NCI-H226 (cell line): Measurements from ENCODE around the gene CCT6B.
"Not testable (repeated sequence)": the region's sequence is repeated elsewhere in the genome, so short reads cannot be mapped to it uniquely, and the experiment has no call there.

Experiments
- DNase-seq: peaks from one replicate; pipeline ENCODE4 v3.0.0-alpha.2; 2015

CCT6B gene, protein sequence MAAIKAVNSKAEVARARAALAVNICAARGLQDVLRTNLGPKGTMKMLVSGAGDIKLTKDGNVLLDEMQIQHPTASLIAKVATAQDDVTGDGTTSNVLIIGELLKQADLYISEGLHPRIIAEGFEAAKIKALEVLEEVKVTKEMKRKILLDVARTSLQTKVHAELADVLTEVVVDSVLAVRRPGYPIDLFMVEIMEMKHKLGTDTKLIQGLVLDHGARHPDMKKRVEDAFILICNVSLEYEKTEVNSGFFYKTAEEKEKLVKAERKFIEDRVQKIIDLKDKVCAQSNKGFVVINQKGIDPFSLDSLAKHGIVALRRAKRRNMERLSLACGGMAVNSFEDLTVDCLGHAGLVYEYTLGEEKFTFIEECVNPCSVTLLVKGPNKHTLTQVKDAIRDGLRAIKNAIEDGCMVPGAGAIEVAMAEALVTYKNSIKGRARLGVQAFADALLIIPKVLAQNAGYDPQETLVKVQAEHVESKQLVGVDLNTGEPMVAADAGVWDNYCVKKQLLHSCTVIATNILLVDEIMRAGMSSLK

DNA sequence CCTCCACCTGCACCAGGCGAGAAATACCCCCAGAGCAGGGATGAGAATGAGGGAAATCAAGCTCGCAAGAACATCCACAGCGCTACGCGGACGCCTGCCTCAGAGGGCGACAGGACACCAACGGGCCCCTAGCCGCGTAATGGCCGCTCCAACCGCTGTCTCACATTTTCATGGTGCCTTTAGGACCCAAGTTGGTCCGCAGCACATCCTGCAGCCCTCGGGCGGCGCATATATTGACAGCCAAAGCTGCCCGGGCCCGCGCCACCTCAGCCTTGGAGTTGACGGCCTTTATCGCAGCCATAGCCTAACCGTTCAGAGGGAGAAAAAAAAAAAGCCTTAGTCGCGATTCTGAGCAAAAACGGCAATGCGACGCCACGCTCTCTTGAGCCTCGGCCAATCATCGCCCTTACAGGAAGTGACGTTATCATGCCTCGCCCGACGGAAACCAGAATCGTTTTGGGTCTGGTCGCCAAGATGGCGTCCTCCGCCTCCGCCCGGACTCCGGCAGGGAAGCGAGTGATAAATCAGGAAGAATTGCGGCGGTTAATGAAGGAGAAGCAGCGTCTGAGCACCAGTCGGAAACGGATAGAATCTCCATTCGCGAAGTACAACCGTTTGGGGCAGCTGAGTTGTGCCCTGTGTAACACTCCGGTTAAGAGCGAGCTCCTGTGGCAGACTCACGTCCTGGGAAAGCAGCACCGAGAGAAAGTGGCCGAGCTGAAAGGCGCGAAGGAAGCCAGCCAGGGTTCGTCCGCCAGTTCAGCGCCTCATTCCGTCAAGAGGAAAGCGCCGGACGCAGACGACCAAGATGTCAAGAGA lies at the start of gene CCT6B, which contains the start of gene ZNF830:
Gene CCT6B, minus strand, starts transcription at position 368 of the 819 bp plus-strand sequence. Its CDS starts 67 bp downstream, at position 301.
Gene ZNF830, plus strand, starts transcription at position 448 of the 819 bp plus-strand sequence. Its CDS starts 27 bp downstream, at position 475.
- peak; percentile 92 for DNase-seq

DNA sequence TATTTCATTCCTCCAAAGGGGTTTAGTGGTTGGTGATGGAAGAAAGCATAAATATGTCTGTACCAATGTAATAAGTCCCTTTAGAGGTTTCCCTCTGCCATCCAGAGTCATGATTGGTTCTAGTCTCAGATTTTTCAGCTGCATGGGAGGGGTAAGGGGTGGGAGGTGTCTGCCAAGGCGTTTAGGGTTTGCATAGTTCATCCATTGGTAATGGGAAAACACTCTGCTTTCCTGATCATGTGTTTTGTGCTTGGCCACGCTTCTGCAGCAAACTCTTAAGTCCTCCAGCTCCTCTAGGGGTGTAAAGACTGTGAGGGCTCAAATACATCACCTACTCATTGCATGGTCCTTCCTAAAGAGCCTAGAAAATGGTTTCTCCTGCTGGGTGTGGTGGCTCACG lies 48.8 kb upstream of the CCT6B start:
- DNase-seq: no peak

DNA sequence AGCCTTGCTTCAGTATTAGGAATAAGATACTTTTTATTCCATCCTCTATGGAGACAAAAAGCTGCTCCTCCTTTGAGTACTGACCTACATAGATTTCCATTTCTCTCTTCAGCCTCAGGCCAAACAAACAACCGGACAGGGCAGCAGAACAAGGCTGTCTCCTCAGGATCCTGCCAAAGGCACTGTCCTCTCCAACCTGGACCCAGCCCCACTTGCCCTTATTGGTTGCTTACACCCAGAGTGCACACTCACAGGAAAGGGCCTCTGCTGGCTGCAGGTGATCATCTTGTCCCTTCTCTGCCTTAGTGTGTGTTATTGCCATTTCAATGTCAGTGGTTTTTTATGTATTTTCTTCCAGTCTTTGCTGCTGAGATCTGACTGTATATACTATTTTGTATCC lies 45.7 kb upstream of the CCT6B start:
- no peak for DNase-seq

DNA sequence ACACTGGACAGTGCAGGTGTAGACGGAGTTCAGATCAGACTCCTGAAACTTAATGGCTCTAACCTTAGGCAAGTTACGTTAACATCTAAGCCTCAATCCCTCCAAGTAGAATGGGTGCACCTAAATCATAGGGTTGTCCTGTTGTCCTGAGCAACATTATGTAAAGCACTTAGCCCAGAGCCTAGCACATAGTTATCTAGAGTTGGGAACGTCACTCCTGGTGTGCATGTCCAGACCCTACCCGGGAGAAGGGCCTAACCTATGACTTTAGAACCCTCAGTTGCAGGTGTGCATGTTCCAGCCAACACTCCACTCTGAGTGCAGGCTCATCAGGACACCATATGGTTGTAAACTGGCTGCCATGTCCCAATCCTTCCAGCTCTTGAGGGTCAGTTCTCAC lies 45.1 kb upstream of the CCT6B start:
- no peak for DNase-seq

DNA sequence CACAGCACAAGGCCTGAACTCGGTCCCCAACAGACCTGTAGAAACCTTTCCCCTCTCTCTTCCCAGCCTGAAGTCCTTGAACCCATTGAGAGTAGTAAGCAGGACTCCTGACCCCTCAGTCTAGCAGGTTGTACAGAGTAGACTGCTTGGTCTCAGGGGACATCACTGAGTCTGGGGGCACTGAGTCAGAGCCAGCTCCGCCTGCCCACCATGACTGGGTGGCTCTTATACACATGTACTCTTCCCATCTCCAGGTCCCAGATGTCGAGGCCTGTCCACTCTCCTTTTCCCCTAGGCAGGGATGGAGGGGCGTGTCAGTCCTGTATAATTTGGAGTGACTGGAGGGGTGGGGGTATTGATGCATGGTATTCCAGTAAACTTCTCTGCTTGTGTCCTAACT lies 42.5 kb upstream of the CCT6B start:
- no peak for DNase-seq

DNA sequence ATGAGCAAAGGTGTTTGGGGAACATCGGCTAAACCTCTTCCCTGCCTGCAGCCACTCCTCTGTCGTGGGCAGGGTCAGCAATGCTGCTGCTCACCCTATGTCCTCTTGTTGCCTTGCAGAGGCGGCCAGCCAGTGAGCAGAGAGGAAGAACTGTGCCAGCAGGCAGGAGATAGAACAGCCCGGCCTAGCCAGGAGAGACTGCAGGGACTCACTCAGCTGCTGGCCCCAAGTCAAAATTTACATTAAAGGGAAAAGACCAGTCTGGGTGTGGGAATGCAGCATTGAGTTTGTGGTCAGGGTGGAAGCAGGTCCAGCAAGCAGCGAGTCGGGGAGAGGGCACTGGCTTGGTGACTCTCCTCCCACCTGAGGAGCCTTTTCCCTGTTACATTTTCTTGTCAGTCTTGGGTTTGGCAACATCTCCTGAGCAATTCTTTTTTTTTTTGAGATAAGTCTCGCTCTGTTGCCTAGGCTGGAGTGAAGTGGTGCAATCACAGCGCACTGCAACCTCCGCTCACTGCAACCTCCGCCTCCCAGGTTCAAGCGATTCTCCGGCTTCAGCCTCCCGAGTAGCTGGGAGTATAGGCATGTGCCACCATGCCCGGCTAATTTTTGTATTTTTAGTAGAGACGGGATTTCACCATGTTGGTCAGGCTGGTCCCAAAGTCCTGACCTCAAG lies 41.8 kb upstream of the CCT6B start:
- peak; percentile 58 for DNase-seq

DNA sequence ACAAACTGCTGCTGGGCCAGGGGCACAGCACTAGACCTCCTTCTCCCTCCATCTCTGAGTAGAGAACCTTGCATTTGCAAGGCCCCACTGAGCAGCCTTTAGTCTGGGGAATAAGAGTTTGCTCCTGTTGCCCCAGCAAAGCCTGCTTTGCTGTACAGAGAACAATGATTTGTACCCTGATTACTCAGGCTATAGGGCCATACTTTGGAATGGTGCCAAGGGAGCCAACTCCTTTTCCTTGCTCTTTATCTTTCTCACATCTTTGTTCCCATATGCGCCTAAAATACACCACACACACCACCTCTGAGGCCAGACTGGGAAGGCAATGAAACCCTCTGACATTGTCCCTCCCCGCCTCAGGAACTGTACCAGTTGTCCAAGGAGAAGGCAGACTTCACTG lies 40.3 kb upstream of the CCT6B start:
- no peak for DNase-seq

DNA sequence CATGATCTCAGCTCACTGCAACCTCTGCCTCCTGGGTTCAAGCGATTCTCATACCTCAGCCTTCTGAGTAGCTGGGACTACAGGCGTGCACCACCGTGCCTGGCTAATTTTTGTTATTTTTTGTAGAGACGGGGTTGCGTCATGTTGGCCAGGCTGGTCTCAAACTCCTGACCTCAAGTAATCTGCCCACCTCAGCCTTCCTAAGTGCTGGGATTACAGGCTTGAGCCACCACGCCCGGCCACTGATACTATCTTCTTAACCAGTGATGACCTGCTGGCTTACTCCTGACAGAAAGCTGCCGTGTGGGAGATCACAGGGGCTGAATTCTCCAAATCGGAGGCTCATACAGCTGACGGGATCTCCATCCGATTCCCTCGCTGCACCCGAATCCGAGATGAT lies 39.7 kb upstream of the CCT6B start:
- not testable (repeated sequence) for DNase-seq

DNA sequence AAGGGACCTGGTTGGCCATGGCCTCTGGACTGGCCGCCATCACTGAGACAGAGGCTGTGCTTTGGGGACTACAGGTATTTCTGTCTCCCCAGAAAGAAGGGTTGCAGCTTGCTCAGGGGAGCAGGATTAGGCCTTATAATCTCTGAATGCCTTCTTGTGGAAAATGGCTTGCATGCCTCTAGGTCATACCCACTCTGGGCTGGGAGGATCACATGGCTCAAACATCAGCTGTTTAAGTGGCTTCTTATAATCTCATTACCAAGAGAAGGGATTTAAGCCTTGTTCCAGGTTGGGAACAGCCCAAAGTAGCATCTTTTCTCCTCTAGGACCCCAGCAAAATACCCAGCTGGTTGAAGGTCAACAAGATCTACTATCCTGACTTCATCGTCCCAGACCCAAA lies 38.2 kb upstream of the CCT6B start:
- DNase-seq: no peak

DNA sequence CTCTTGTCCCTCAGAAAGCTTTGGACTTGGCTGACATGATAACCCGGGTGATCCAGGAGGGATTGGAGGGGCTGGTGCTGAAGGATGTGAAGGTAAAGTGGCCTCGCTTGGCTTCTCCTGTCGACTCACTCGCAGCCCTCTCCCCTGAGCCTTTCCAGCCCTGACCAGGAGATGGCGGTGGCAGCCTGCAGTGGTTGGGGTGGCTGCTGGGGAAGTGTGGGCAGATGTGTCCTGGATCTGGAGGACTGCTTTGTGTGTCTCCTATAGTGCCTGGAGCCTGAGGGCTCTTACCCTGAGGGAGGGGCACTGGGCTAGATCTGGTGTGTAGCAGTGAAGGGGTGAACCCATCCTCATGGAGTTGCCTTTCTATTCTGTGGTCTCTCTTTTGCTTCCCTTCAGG lies 36.9 kb upstream of the CCT6B start:
- DNase-seq: peak; percentile 44

DNA sequence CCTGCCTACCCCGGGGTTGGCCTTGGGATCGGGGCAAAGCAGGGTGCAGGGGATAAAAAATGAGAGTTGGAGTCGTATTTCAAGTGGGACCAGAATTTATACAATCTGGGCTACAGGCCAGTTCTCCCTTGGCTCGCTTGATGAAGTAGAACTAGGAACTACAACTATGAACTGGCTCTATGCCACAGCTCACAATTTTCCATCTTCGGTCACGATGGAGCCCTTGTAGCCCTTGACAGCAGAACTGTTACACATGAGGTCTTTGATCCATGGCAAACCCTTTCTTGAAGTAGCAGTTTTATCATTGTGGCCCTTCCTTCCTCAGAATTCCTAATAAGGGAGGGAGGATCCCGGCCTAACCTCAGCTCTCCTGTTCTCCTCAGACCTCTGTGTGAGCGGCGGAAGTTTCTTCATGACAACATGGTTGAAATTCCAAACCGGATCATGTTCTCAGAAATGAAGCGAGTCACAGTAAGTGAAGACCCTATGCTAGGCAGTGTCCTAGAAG lies 36.1 kb upstream of the CCT6B start:
- DNase-seq: no peak

DNA sequence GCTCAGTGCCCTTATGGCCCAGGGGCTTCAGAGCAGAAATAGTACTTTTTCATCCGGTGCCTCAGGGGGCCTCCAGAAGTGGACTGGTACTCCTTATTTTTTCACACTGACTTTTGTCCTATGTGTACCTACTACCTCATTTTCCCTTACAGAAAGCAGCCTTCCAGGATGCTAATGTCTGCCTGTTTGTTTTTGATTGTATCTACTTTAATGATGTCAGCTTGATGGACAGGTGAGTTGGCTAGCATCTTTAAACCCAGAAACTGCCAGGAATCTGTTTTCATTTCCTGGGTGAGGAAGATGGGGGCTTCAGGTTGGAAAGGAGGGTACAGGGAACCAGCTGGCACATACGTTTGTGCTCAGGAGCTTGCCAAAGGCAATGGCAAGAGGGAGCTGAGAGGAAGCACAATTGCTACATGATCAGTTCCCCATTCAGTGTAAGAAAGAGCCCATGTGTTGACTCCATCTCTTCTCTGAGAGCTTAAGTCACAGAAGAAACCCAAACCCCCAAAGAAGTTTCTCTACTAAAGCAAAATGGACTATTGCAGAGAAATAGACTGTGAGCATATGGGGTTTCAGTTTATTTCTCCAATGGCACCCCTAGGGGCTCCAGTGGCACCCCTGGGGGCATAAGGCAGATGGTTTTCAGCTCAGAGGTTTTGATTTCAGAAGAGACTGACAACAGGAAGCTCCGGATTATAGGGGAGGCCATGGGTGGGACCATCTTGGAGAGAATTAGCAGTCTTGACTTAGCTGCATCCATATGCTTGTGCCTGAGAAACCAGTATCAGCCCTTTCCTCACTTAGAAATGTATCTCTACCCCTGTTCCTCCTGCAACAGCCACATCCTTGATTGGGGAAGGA lies 35.4 kb upstream of the CCT6B start:
- DNase-seq: no peak

DNA sequence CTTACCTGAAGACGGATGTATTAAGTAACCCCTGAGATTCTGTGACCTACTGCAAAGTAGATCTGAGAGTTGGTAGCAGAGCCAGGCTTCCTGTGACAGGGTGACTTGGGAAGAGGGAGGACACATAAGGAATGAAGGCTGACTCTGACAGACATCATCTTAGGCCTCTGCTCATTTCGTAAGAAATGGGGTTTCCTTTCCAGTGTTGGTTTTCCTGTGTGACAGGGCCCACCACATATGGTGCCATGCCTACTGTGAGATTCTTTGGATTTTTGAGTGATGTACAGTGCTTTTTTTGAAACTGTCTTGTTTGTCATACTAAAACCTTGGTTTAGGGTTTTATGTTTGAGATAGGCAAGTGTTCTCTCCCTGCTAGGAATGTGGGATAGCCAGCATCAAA lies 31.8 kb upstream of the CCT6B start:
- DNase-seq: no peak

DNA sequence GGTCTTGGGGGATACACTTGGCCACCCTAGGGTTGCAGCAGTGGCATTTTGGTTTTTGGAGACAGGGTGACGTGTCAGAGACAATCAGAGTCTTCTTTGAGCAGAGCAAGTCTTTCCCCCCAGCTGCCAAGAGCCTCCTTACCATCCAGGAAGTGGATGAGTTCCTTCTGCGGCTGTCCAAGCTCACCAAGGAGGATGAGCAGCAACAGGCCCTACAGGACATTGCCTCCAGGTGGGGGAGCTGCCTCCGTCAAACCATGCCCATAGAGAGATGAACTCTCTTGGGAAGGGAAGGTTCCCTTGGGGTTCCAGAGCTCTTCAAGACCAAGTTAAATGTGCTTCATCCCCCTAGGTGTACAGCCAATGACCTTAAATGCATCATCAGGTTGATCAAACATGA lies 30.3 kb upstream of the CCT6B start:
- DNase-seq: no peak

DNA sequence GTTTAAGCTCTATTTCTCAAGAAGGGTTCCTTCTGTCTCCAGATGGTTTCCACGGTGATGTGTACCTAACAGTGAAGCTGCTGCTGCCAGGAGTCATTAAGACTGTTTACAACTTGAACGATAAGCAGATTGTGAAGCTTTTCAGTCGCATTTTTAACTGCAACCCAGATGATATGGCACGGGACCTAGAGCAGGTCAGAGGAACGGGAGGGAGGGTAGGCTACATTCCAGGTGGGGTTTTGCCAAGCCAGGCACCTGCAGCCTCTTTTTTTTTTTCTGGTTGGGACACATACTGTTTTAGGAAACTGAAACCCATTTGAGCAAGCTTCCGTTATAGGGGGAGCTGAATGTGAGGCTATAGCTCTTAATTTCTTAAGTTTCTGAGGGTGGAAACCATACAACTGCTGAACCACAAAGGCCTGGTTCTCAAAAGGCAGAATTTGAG lies 29.7 kb upstream of the CCT6B start:
- DNase-seq: no peak

DNA sequence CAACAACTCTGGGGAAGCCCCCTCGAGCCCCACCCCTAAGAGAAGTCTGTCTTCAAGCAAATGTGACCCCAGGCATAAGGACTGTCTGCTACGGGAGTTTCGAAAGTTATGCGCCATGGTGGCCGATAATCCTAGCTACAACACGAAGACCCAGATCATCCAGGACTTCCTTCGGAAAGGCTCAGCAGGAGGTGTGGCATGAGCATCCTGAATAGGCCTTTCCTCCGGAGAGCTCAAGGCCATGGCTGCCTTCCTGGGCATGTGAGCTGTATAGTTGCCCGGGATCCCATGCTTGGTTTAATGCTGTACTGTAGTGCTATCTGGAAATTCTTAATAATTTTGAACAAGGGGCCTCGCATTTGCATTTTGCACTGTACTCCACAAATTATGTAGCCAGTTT lies 28.2 kb upstream of the CCT6B start:
- DNase-seq: no peak

DNA sequence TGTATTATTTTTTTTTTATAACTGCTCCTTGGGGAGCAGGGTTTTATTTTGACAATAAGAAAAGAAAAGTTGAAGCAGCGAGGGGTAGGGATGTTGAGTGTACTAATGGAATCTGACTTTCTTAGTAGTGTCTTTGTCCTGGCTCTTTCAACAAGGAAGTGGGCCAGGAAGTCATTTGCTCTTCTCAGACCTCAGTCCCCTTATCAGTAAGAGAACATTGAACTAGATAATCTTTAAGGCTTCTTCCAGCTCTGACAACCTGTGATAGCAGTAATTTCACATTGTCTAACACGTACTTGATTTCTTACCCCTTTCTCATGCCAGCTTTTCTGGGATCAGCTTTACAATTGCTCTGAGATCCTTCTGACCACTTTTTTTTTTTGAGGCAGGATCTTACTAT lies 27.4 kb upstream of the CCT6B start:
- DNase-seq: no peak

DNA sequence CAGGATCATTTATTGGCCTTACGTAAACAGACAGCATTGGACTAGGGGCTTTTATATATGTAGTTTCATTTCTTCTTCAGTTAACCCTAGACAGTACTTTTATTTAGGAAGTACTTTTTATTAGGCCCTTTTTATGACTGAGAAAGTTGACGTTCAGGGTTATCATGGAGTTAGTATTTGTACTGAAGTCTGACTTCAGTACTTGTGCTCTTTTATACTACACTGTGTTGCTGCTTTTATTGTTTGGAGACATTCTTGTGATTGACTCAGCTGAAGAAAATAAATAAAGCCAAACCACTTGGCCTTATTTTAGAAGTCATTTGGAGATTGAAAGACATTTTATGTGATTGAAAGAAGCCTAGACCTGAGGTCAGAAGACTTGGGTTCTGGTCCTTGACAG lies 26.0 kb upstream of the CCT6B start:
- no peak for DNase-seq

DNA sequence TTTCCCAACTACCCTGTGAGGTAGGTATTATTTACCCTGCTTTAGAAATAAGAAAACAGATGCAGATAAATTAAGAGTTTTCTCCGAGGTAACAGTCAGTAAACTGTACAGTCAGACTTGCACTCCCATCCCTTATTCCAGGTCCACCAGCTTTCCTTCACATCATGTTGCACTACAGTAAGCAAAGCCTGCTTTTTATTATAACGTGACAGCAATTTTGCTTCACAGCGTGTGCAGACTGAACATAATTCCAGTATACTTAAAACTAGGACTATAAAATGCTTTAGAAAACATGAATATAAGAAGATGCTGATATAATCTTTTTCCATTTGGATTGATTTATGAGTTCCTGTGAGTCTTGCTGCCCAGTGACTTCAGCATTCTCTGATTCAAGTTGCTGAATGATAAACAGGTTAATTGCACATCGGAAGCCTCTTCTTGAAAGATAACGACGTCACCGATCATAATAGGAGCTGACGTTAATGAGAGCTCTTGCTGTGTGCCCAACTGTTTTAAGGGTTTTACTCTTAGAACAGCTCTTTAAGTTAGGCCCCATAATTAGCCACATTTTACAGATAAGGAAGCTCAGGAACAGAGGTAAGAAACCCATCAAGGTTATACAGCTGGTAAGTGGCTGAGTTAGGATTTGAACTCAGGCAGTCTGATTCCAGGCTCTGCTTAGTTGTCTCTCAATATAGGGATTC lies 20.4 kb upstream of the CCT6B start:
- no peak for DNase-seq

DNA sequence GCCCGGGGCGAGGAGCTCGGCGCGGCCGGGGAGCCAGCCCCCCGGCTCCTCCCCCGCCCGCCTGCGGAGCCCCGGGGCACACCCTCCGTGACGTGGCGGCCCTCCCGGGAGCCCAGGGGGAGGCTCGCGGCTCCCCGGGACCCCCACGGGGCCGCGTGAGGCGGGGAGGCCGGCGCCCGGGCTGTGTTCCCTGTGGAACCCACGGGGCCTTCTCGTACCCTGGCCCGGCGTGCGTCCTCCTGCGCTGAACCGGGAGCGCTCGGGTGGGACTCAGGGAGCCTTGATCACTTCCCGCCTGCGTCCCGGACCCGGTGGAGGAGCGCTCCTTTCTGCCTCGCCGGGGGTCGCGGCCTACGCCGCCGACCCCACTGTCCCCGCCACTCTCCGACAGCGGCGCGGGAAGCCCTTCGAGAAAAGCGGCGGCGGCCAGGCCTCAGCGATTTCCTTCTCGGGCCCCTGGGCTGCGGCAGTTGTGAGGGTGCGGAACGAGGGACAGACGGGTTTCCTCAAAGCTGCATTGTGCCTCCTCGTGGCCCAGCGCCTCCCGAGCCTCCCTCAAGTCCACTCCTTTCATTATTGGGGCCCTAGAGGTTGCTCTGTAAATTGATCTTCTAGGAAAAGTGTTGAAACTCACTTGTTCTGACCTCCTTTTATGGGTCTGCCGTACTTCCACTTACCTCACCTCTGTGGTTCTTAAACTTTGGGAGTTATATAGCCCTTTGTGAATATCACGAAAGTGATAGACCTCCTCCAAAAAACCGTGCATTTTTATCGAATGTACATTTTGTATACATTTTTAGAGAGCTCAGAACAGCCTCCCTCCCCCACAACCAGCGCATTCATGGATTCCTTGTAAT lies 19.6 kb upstream of the CCT6B start:
- DNase-seq: peak; percentile 69
